ENCODE data around the gene MMP23B.

Gene MMP23B

GRCh38 chr1:1602304-1602967 is 29.5 kb upstream of the MMP23B start:
- DNase-seq: no peak

GRCh38 chr1:1602968-1603506 is 28.9 kb upstream of the MMP23B start:
- DNase-seq: no peak

- DNase-seq: no peak
Observed at GRCh38 chr1:1603671-1604373, 28.2 kb upstream of the MMP23B start.

- DNase-seq: no peak
Observed at GRCh38 chr1:1604374-1605033, 27.5 kb upstream of the MMP23B start.

GRCh38 chr1:1605034-1605591 is 26.9 kb upstream of the MMP23B start:
- no peak for DNase-seq

GRCh38 chr1:1605724-1606123 is 26.2 kb upstream of the MMP23B start:
- DNase-seq: no peak

GRCh38 chr1:1606232-1606631 is 25.7 kb upstream of the MMP23B start:
- DNase-seq: no peak

- no peak for DNase-seq
Observed at GRCh38 chr1:1609822-1610485, 22.0 kb upstream of the MMP23B start.

GRCh38 chr1:1610796-1611195 is 21.2 kb upstream of the MMP23B start:
- DNase-seq: no peak

GRCh38 chr1:1612104-1612400 is 19.9 kb upstream of the MMP23B start:
- DNase-seq: no peak

GRCh38 chr1:1613509-1614082 is 18.4 kb upstream of the MMP23B start:
- no peak for DNase-seq

- peak in 12 of 58 donors; percentile 6 to 73 (median 31) for DNase-seq
Observed at GRCh38 chr1:1614204-1614953, 17.6 kb upstream of the MMP23B start.

GRCh38 chr1:1614954-1615255 is 17.1 kb upstream of the MMP23B start:
- DNase-seq: no peak

- DNase-seq: peak; percentile 57 to 97 (median 95)
Observed at GRCh38 chr1:1615256-1616044, 16.5 kb upstream of the MMP23B start, which contains the start of gene MIB2. Gene MIB2 (plus strand): TSS chr1:1615500. CDS start chr1:1623453, 7,953 bp downstream.

- peak in 7 of 58 donors; percentile 26 to 67 (median 44) for DNase-seq
Observed at GRCh38 chr1:1616045-1616790, 15.8 kb upstream of the MMP23B start.

- DNase-seq: no peak
Observed at GRCh38 chr1:1616838-1617237, 15.1 kb upstream of the MMP23B start.

- no peak for DNase-seq
Observed at GRCh38 chr1:1617516-1617915, 14.5 kb upstream of the MMP23B start.

GRCh38 chr1:1617925-1618324 is 14.0 kb upstream of the MMP23B start:
- DNase-seq: no peak
